SW 1271 (cell line): ENCODE results near the gene MLLT3.

Experiments used
- DNase-seq, 2 experiments: peaks; one replicate each; lab custom pipeline; 2025; lab: John Stamatoyannopoulos, UW

The MLLT3 gene

GRCh38 chr9:20302197-20302596 lies 320.1 kb downstream of the MLLT3 start:
- no peak for DNase-seq

- DNase-seq, result no peak
Measured at GRCh38 chr9:20300430-20301115, 321.7 kb downstream of the MLLT3 start.

- DNase-seq, result no peak
Measured at GRCh38 chr9:20297646-20298084, 324.6 kb downstream of the MLLT3 start.

- no peak for DNase-seq
Measured at GRCh38 chr9:20295555-20295954, 326.7 kb downstream of the MLLT3 start.

GRCh38 chr9:20294046-20294750 lies 328.1 kb downstream of the MLLT3 start:
- DNase-seq, result no peak

- peak in 1 of 2 experiments; percentile 0 for DNase-seq
Measured at GRCh38 chr9:20292002-20292401, 330.3 kb downstream of the MLLT3 start.
